H9 (cell line): ENCODE results near the gene XXYLT1. TPM values are rescaled to one million over a fixed set of nuclear protein-coding genes. Genes with fewer than 3 reads are reported as not detected.

Source experiments
- DNase-seq: peaks from one replicate; pipeline ENCODE4 v3.0.0-alpha.2; 2017
- H2AFZ ChIP-seq: one replicate; pipeline ENCODE4 v1.6.1; 2013; ENCODE audit warnings: mild to moderate bottlenecking, low read length, control low read depth, moderate library complexity
- H2AK5ac ChIP-seq: 2 replicates; pipeline ENCODE4 v1.6.1; 2013; ENCODE audit warnings: low read length, control low read depth, mixed read lengths; ENCODE audit not compliant: insufficient read length
- H2BK120ac ChIP-seq: one replicate; pipeline ENCODE4 v1.6.1; 2013; ENCODE audit warnings: low read depth, mild to moderate bottlenecking, low read length, control low read depth, inconsistent platforms; ENCODE audit not compliant: poor library complexity, severe bottlenecking
- H2BK12ac ChIP-seq: 2 replicates; pipeline ENCODE4 v1.6.1; 2013; ENCODE audit warnings: low read length, control low read depth, mixed read lengths, low read depth; ENCODE audit not compliant: insufficient read length
- H2BK15ac ChIP-seq: 2 replicates; pipeline ENCODE4 v1.6.1; 2013; ENCODE audit warnings: low read depth, low read length, control low read depth
- H2BK20ac ChIP-seq: one replicate; pipeline ENCODE4 v1.6.1; 2013; ENCODE audit warnings: low read depth, mild to moderate bottlenecking, low read length, control low read depth, inconsistent platforms; ENCODE audit not compliant: poor library complexity, severe bottlenecking
- H2BK5ac ChIP-seq: 2 replicates; pipeline ENCODE4 v1.6.1; 2013; ENCODE audit warnings: low read length, control low read depth, mixed read lengths; ENCODE audit not compliant: insufficient read length
- H3K14ac ChIP-seq: 2 replicates; pipeline ENCODE4 v1.6.1; 2013; ENCODE audit warnings: low read length, control low read depth; ENCODE audit not compliant: insufficient read depth
- H3K18ac ChIP-seq: 2 replicates; pipeline ENCODE4 v1.6.1; 2013; ENCODE audit warnings: low read depth, mild to moderate bottlenecking, mixed read lengths, low read length, control low read depth; ENCODE audit not compliant: insufficient read length
- H3K23ac ChIP-seq: 2 replicates; pipeline ENCODE4 v1.6.1; 2013; ENCODE audit warnings: low read length, control low read depth, mixed read lengths, low read depth; ENCODE audit not compliant: insufficient read length
- H3K23me2 ChIP-seq: 2 replicates; pipeline ENCODE4 v1.6.1; 2013; ENCODE audit warnings: low read depth, mild to moderate bottlenecking, mixed read lengths, low read length, control low read depth; ENCODE audit not compliant: insufficient read length, poor library complexity, severe bottlenecking
- H3K27ac ChIP-seq: 2 replicates; pipeline ENCODE4 v1.5.1; 2013; ENCODE audit warnings: low read length, control low read depth, mixed read lengths, low read depth; ENCODE audit not compliant: insufficient read length
- H3K27me3 ChIP-seq: 2 replicates; pipeline ENCODE4 v1.6.1; 2013; ENCODE audit warnings: low read length, control low read depth, inconsistent platforms; ENCODE audit not compliant: insufficient read depth
- H3K4ac ChIP-seq: 2 replicates; pipeline ENCODE4 v1.6.1; 2013; ENCODE audit warnings: low read depth, mild to moderate bottlenecking, control low read depth, inconsistent platforms, low read length, moderate library complexity
- H3K4me1 ChIP-seq: 2 replicates; pipeline ENCODE4 v1.6.1; 2013; ENCODE audit warnings: low read length, control low read depth, inconsistent platforms; ENCODE audit not compliant: insufficient read depth
- H3K4me2 ChIP-seq: 2 replicates; pipeline ENCODE4 v1.6.1; 2013; ENCODE audit warnings: low read length, control low read depth, mixed read lengths; ENCODE audit not compliant: insufficient read length, insufficient read depth
- H3K56ac ChIP-seq: 2 replicates; pipeline ENCODE4 v1.6.1; 2013; ENCODE audit warnings: low read depth, mild to moderate bottlenecking, mixed read lengths, low read length, control low read depth; ENCODE audit not compliant: insufficient read length
- H3K79me1 ChIP-seq: 2 replicates; pipeline ENCODE4 v1.6.1; 2013; ENCODE audit warnings: low read depth, mild to moderate bottlenecking, moderate library complexity, low read length, control low read depth, inconsistent platforms; ENCODE audit not compliant: insufficient read depth, poor library complexity, severe bottlenecking
- H3K79me2 ChIP-seq: 2 replicates; pipeline ENCODE4 v1.6.1; 2013; ENCODE audit warnings: low read length, control low read depth, inconsistent platforms; ENCODE audit not compliant: insufficient read depth
- H3K9ac ChIP-seq: 2 replicates; pipeline ENCODE4 v1.6.1; 2013; ENCODE audit warnings: low read length, control low read depth, mixed read lengths; ENCODE audit not compliant: insufficient read length; ENCODE audit errors: extremely low read depth
- H3K9me3 ChIP-seq: one replicate; pipeline ENCODE4 v1.6.1; 2013; ENCODE audit warnings: low read depth, low read length, inconsistent platforms; ENCODE audit not compliant: control insufficient read depth
- H3T11ph ChIP-seq: one replicate; pipeline ENCODE4 v1.6.1; 2013; ENCODE audit warnings: mild to moderate bottlenecking, low read length, control low read depth, inconsistent platforms
- H4K20me1 ChIP-seq: one replicate; pipeline ENCODE4 v1.6.1; 2013; ENCODE audit not compliant: control insufficient read depth, insufficient read length, insufficient read depth
- H4K5ac ChIP-seq: 2 replicates; pipeline ENCODE4 v1.6.1; 2013; ENCODE audit warnings: low read depth, mild to moderate bottlenecking, mixed read lengths, low read length, control low read depth; ENCODE audit not compliant: insufficient read length
- H4K8ac ChIP-seq: replicated peaks from 2 replicates; pipeline ENCODE4 v1.6.1; 2013; ENCODE audit warnings: low read length, control low read depth, mixed read lengths, low read depth; ENCODE audit not compliant: insufficient read length
- H4K91ac ChIP-seq: 2 replicates; pipeline ENCODE4 v1.6.1; 2013; ENCODE audit warnings: low read depth, mild to moderate bottlenecking, moderate library complexity, mixed read lengths, low read length, control low read depth; ENCODE audit not compliant: insufficient read length
- H3K27ac Mint-ChIP-seq, 3 experiments: 2 replicates in 2 of 3; 3 replicates in 1 of 3; pipeline ENCODE4 v1.8.0; 2020 to 2021; ENCODE audit warnings: mixed read lengths in 3 of 3, mild to moderate bottlenecking in 1 of 3, moderate library complexity in 1 of 3
- H3K27me3 Mint-ChIP-seq: 2 replicates; pipeline ENCODE4 v1.8.0; 2021; ENCODE audit warnings: low read depth, mild to moderate bottlenecking, moderate library complexity, mixed read lengths
- H3K36me3 Mint-ChIP-seq, 3 experiments: 2 replicates in 2 of 3; 3 replicates in 1 of 3; pipeline ENCODE4 v1.8.0; 2020 to 2021; ENCODE audit warnings: low read depth in 3 of 3, mixed read lengths in 3 of 3; ENCODE audit not compliant: insufficient read depth in 1 of 3
- H3K4me1 Mint-ChIP-seq, 2 experiments: 2 replicates each; pipeline ENCODE4 v1.8.0; 2020; ENCODE audit warnings: mixed read lengths in 2 of 2
- H3K4me3 Mint-ChIP-seq, 2 experiments: 2 replicates in 1 of 2; 3 replicates in 1 of 2; pipeline ENCODE4 v1.8.0; 2020 to 2021; ENCODE audit warnings: mild to moderate bottlenecking in 2 of 2, mixed read lengths in 2 of 2, moderate library complexity in 1 of 2
- H3K9me3 Mint-ChIP-seq, 2 experiments: 2 replicates in 1 of 2; 3 replicates in 1 of 2; pipeline ENCODE4 v1.8.0; 2020; ENCODE audit warnings: mild to moderate bottlenecking in 2 of 2, mixed read lengths in 2 of 2, moderate library complexity in 1 of 2
- WGBS: extraction: QIAGEN DNeasy Blood & Tissue Kit; methylation state at CpG from one replicate; pipeline ENCODE4 v1.1.7; 2013; ENCODE audit warnings: missing lambda C conversion rate, low lambda C conversion rate, mixed read lengths; ENCODE audit not compliant: insufficient read length; ENCODE audit errors: extremely low coverage; 5-methylcytosine and 5-hydroxymethylcytosine counted together
- total RNA-seq: library from RNA; stranded (reverse); gene quantifications from 2 replicates; pipeline ENCODE4 v1.2.1, GENCODE V29; 2021
- TF ChIP-seq, protein P1 (sequence below): fragments of 200-600 bp; sonication (generic); conservative IDR thresholded peaks from 3 replicates; pipeline ENCODE4 v1.8.0; 2021; ENCODE audit warnings: antibody characterized with exemption, mild to moderate bottlenecking

The XXYLT1 gene
- total RNA-seq, 1 experiment from 2014 or later: 22.7 TPM

- no peaks in the 10 kb centered on the region for H3K4me1 ChIP-seq
- H3T11ph ChIP-seq: no peak overlapping the region
- no peak overlapping the region for H2AFZ ChIP-seq
- no peak for DNase-seq
- H3K27ac ChIP-seq: no peak overlapping the region
- H3K4me1 Mint-ChIP-seq: peaks cover 8% of the 10 kb centered on the region in 2 experiments; a peak in 3 of 4 replicates
- H3K4ac ChIP-seq: no peak overlapping the region
- no peak overlapping the region for H3K4me2 ChIP-seq
- H4K5ac ChIP-seq: no peak overlapping the region
- H3K23me2 ChIP-seq: no peaks in the 10 kb centered on the region
- H3K9ac ChIP-seq: no peak overlapping the region
- no peak overlapping the region for H3K23ac ChIP-seq
- H2BK5ac ChIP-seq: no peak overlapping the region
- H3K4me3 Mint-ChIP-seq: no peak overlapping the region
- TF ChIP-seq, protein P1, sequence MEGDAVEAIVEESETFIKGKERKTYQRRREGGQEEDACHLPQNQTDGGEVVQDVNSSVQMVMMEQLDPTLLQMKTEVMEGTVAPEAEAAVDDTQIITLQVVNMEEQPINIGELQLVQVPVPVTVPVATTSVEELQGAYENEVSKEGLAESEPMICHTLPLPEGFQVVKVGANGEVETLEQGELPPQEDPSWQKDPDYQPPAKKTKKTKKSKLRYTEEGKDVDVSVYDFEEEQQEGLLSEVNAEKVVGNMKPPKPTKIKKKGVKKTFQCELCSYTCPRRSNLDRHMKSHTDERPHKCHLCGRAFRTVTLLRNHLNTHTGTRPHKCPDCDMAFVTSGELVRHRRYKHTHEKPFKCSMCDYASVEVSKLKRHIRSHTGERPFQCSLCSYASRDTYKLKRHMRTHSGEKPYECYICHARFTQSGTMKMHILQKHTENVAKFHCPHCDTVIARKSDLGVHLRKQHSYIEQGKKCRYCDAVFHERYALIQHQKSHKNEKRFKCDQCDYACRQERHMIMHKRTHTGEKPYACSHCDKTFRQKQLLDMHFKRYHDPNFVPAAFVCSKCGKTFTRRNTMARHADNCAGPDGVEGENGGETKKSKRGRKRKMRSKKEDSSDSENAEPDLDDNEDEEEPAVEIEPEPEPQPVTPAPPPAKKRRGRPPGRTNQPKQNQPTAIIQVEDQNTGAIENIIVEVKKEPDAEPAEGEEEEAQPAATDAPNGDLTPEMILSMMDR: no peak
- H3K9me3 Mint-ChIP-seq: no peaks in the 10 kb centered on the region
- H3K56ac ChIP-seq: no peak overlapping the region
- H3K79me1 ChIP-seq: no peaks in the 10 kb centered on the region
- no peaks in the 10 kb centered on the region for H3K27me3 ChIP-seq
- no CpG with 5 or more reads among the region's 12 CpGs for WGBS
- no peak overlapping the region for H3K27ac Mint-ChIP-seq
- H3K18ac ChIP-seq: no peak overlapping the region
- no peaks in the 10 kb centered on the region for H4K20me1 ChIP-seq
- H2AK5ac ChIP-seq: no peak overlapping the region
- H2BK20ac ChIP-seq: no peak overlapping the region
- H2BK12ac ChIP-seq: no peak overlapping the region
- H3K36me3 Mint-ChIP-seq: no peaks in the 10 kb centered on the region
- H4K8ac ChIP-seq: no peak overlapping the region
- H3K14ac ChIP-seq: no peak overlapping the region
- H3K9me3 ChIP-seq: no peaks in the 10 kb centered on the region
- no peak overlapping the region for H4K91ac ChIP-seq
- H3K79me2 ChIP-seq: no peaks in the 10 kb centered on the region
- no peak overlapping the region for H2BK120ac ChIP-seq
- no peaks in the 10 kb centered on the region for H3K27me3 Mint-ChIP-seq
- no peak overlapping the region for H2BK15ac ChIP-seq
Observed at GRCh38 chr3:195129072-195129643, 141.8 kb downstream of the XXYLT1 start.
